SK-N-SH (cell line): ENCODE measurements around the gene CHCHD6.

Experiments used
- MAX ChIP-seq: IDR thresholded peaks from 2 replicates; pipeline ENCODE4 v1.4.0; 2012; ENCODE audit warnings: low read depth
- POLR2AphosphoS5 ChIP-seq: IDR thresholded peaks from 2 replicates; pipeline ENCODE4 v1.6.1; 2012; ENCODE audit warnings: low read depth, low read length
- SIN3A ChIP-seq: IDR thresholded peaks from 2 replicates; pipeline ENCODE4 v1.6.1; 2012; ENCODE audit warnings: low read depth, mild to moderate bottlenecking, low read length, moderate library complexity, borderline replicate concordance
- SMC3 ChIP-seq: IDR thresholded peaks from 2 replicates; pipeline ENCODE4 v1.6.1; 2012; ENCODE audit warnings: low read depth, low read length, improper control_type of control experiment
- TF ChIP-seq, protein P1 (sequence below): fragments of 200-600 bp; sonication (generic); IDR thresholded peaks from 2 replicates; pipeline ENCODE4 v1.6.1; 2017; ENCODE audit warnings: antibody characterized with exemption, mild to moderate bottlenecking, moderate library complexity

GRCh38 chr3:126988451-126989021 is 284.5 kb downstream of the CHCHD6 start:
- TF ChIP-seq POLR2AphosphoS5 (no peak), SMC3 (no peak), SIN3A (no peak), MAX (no peak)
- TF ChIP-seq, protein P1, sequence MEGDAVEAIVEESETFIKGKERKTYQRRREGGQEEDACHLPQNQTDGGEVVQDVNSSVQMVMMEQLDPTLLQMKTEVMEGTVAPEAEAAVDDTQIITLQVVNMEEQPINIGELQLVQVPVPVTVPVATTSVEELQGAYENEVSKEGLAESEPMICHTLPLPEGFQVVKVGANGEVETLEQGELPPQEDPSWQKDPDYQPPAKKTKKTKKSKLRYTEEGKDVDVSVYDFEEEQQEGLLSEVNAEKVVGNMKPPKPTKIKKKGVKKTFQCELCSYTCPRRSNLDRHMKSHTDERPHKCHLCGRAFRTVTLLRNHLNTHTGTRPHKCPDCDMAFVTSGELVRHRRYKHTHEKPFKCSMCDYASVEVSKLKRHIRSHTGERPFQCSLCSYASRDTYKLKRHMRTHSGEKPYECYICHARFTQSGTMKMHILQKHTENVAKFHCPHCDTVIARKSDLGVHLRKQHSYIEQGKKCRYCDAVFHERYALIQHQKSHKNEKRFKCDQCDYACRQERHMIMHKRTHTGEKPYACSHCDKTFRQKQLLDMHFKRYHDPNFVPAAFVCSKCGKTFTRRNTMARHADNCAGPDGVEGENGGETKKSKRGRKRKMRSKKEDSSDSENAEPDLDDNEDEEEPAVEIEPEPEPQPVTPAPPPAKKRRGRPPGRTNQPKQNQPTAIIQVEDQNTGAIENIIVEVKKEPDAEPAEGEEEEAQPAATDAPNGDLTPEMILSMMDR: no peak
